Measurements from ENCODE around the gene ARMC9.
A peak's percentile ranks its signal among the peaks of the same experiment; 100 is the strongest.
"Not testable (repeated sequence)": the region's sequence is repeated elsewhere in the genome, so short reads cannot be mapped to it uniquely, and the experiment has no call there.

Gene ARMC9

GRCh38 chr2:231369580-231370428, 171.4 kb downstream of the ARMC9 start:
- DNase-seq, result no peak

GRCh38 chr2:231370429-231370748, 172.0 kb downstream of the ARMC9 start:
- DNase-seq, result no peak

- no peak for DNase-seq
Observed at GRCh38 chr2:231370749-231371429, 172.5 kb downstream of the ARMC9 start.

- no peak for DNase-seq
Observed at GRCh38 chr2:231371430-231372054, 173.1 kb downstream of the ARMC9 start.

- no peak for DNase-seq
Observed at GRCh38 chr2:231372326-231372725, 173.9 kb downstream of the ARMC9 start.

GRCh38 chr2:231373184-231373583, 174.8 kb downstream of the ARMC9 start:
- DNase-seq, result no peak

GRCh38 chr2:231373786-231374349, 175.4 kb downstream of the ARMC9 start:
- no peak for DNase-seq

- no peak for DNase-seq
Observed at GRCh38 chr2:231374771-231375170, 176.3 kb downstream of the ARMC9 start.

GRCh38 chr2:231375994-231376615, 177.7 kb downstream of the ARMC9 start:
- DNase-seq, result not testable (repeated sequence)

GRCh38 chr2:231376857-231377256, 178.4 kb downstream of the ARMC9 start:
- no peak for DNase-seq

- DNase-seq, result no peak
Observed at GRCh38 chr2:231378026-231378722, 179.7 kb downstream of the ARMC9 start.

- DNase-seq, result no peak
Observed at GRCh38 chr2:231379266-231380215, 181.1 kb downstream of the ARMC9 start.

GRCh38 chr2:231380307-231380706, 181.9 kb downstream of the ARMC9 start:
- no peak for DNase-seq

GRCh38 chr2:231380991-231381847, 182.8 kb downstream of the ARMC9 start:
- no peak for DNase-seq

GRCh38 chr2:231382116-231382515, 183.7 kb downstream of the ARMC9 start:
- DNase-seq, result no peak

GRCh38 chr2:231383416-231384108, 185.1 kb downstream of the ARMC9 start:
- no peak for DNase-seq

GRCh38 chr2:231384109-231384435, 185.6 kb downstream of the ARMC9 start:
- no peak for DNase-seq

- peak; percentile 14 for DNase-seq
Observed at GRCh38 chr2:231384970-231385369, 186.5 kb downstream of the ARMC9 start.

- no peak for DNase-seq
Observed at GRCh38 chr2:231385429-231385828, 187.0 kb downstream of the ARMC9 start.

GRCh38 chr2:231386446-231386845, 188.0 kb downstream of the ARMC9 start:
- DNase-seq, result peak; percentile 68
